Measurements from ENCODE around the gene DCAF12.
"Not testable (repeated sequence)": the region's sequence is repeated elsewhere in the genome, so short reads cannot be mapped to it uniquely, and the experiment has no call there.

The DCAF12 gene

DNA sequence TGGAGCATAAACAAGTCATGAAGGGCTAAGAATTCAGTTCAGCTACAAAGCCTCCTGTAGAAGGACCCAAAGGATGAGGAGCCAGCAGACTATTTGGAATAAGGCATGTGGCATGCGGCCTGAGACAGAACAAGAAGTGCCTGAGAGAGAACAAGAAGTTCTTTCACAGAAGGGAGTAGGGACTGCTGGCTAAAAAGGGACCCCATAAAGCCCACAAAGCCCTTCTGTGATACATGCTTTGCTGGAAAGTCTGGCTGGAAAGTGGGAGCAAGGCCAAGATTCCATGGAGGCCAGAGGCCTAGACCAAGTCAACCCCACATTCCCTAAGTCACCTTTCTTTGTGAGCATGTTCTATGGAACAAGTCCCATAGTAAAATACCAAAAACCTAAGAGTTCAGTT, 41.9 kb downstream of the DCAF12 start:
- intact Hi-C loops (cut with DNase I), result no loop called here
- DNase-seq, result peak; percentile 27 to 86 (median 68)

DNA sequence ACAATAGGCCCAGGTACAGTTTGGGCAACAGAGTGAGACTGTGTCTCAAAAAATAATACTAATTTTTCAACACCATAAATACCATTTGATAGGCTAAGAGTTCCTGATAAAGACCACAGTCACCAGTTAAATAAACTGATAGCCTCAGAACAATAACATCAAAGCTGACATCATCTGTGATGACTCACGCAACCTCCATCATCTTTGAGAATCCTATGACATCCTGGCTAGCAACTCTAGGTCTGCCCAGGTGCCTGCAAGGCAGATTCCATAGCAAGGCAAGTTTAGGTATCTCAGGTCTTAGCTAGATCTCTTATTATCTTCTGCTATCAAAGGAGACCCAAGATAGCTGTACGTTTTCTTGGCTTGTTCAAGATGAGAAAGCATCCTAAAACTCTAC, 47.3 kb downstream of the DCAF12 start:
- no peak for DNase-seq
- intact Hi-C loops (cut with DNase I), result loop anchor here (10.0 kb wide), 1 partner anchor 154 kb away; no protein-coding TSS in a partner anchor

DNA sequence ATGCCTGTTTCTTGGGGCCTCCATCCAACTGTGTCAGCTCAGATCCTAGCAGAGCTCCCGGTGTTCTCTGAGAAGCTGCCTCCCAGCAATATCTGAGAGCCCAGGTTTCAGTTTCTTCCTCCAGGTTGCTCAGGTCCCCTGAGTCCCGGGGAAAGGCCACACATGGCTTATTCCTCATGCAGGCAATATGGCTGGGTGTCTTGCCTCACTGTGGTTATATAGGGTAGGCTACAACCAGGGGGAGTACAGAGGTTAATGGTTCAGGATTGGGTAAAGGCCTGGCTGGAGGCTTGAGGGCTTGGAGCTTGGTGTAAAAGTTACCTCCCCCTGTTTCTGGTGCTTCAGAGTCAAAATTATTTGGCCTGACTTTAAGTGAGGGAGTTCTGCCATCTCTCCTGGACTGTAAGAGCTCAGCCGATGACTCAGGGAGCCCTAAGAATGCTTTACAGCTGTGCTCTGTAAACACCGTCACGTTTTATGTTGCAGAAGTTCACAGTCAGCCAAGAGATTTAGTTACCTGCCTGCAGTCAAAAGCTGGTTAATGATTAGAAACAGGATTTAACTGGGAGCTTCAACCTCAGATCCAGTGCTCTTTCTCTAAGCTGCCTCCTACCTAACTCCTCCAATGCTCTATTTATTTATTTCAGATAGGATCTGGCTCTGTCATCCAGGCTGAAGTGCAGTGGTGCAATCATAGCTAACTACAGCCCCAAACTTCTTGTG, 53.5 kb downstream of the DCAF12 start:
- intact Hi-C loops (cut with DNase I), result loop anchor here (10.0 kb wide), 1 partner anchor 148 kb away; no protein-coding TSS in a partner anchor
- DNase-seq, result no peak

DNA sequence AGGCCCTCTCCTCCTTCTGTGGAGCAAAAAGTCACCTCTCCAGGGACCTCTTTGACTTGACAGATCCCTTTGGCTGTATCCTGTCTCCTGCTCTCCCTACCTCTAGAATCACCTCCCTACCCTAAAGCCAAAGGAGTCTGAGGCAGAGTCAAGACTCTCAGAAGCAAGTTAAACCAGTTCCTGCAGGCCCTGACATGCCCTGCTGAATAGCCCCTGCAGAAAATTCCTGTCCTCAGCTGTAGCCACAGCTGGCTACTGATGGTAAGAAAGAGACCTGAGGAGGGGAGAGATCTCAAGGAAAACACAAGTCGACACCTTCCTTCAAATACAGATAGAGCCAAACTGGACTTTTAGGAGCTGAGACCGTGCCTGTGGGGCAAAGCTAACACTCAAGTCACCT, 54.1 kb downstream of the DCAF12 start:
- DNase-seq, result no peak
- intact Hi-C loops (cut with DNase I), result loop anchor here (10.0 kb wide), 1 partner anchor 148 kb away; no protein-coding TSS in a partner anchor

DNA sequence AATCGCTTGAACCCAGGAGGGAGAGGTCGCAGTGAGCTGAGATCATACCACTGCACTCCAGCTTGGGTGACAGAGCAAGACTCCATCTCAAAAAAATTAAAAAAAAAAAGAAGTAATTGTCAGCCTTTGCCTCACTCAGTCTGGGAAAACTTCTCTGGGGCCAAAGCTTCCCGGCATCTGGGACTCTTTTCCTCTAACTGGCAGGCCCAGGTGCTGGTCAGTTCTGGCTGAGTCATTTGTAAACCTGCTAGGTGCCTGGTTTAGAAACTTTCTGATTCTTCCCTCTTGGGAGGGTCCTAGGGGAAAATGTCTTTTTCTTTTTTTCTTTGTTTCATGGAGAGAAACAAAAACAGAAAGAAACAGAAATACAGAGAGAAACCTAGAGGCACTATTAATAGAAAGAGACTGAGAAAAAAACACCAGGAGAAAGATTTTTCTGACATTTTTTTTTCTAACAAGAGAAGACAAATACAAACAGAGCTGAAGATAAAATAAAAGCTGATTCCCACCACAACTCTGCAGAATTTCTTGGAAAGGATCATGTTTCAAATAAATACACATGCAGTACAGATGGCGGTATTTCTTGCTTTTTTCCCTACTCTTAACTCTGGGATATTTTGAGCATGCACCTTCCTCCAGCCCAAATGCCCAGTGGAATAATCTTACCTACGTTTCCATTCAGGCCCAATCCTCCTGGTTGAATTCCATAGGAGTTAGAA, 55.7 kb downstream of the DCAF12 start:
- DNase-seq, result no peak
- intact Hi-C loops (cut with DNase I), result loop anchor here (10.0 kb wide), 1 partner anchor 146 kb away; no protein-coding TSS in a partner anchor

DNA sequence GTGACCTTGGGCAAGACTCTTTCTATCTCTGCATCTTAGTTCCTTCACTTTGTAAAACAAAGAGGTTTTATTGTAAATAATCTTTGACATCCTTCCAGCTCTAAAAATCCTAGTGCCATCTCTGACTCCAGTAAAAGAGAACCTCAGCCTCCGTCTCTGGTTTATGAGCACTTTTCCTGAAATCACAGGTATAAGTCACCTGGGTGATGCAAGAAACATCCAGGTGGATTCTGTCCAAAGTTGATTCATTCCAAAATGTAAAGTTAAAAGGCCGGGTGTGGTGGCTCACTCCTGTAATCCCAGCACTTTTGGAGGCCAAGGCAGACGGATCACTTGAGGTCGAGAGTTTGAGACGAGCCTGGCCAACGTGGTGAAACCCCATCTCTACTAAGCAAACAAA, 56.7 kb downstream of the DCAF12 start:
- DNase-seq, result no peak
- intact Hi-C loops (cut with DNase I), result loop anchor here (10.0 kb wide), 1 partner anchor 145 kb away; no protein-coding TSS in a partner anchor

DNA sequence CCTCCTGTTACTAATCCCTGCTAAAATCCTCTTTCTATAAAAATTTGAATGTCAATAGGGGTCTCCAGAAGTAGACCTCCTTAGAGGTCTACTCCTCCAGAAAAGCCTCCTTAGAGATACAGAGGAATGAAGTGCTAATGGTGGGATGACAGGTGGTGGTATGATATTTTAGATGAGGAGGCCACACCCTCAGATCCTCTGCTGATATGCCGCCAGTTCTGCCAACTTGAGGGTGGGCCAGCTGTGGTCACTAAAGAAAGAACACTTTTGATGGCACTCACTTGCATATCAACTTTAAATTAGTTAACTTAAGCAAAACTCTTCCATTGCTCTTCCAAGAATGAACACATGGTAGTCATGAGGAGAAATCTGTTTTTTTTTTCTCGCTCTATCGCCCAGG, 61.0 kb downstream of the DCAF12 start:
- intact Hi-C loops (cut with DNase I), result no loop called here
- DNase-seq, result no peak

DNA sequence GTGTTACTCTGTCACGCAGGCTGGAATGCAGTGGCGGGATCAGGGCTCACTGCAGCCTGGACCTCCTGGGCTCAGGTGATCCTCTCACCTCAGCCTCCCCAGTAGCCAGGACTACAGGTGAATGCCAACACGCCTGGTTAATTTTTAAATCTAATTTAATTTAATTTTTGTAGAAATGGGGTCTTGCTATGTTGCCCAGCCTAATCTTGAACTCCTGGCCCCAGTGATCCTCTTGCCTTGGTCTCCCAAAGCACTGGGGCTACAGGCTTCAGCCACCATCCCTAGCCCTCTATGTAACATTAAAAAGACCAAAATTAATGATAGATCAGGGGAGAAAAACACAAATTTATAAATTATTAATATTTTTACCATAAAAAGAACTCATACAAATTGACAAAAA, 66.5 kb downstream of the DCAF12 start:
- intact Hi-C loops (cut with DNase I), result no loop called here
- no peak for DNase-seq

DNA sequence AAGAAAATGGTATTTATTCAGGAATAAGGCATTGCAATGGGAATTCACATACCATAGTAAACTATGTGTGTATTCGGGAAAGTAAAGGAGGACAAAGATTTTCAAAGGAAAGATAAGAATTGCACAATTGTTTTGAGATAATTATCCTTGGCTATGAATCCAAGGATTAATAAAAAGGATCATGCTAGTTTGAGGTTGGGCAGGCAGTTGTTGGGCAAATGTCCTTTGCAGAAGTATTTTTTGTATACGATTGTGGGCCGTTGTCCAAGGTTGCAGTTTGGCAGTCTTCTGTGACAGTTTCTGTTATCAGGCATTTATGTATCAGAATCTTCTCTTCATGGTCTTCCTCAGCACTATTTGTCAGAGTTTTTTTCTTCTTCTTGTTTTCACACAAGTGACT, 67.2 kb downstream of the DCAF12 start:
- no peak for DNase-seq
- intact Hi-C loops (cut with DNase I), result no loop called here

DNA sequence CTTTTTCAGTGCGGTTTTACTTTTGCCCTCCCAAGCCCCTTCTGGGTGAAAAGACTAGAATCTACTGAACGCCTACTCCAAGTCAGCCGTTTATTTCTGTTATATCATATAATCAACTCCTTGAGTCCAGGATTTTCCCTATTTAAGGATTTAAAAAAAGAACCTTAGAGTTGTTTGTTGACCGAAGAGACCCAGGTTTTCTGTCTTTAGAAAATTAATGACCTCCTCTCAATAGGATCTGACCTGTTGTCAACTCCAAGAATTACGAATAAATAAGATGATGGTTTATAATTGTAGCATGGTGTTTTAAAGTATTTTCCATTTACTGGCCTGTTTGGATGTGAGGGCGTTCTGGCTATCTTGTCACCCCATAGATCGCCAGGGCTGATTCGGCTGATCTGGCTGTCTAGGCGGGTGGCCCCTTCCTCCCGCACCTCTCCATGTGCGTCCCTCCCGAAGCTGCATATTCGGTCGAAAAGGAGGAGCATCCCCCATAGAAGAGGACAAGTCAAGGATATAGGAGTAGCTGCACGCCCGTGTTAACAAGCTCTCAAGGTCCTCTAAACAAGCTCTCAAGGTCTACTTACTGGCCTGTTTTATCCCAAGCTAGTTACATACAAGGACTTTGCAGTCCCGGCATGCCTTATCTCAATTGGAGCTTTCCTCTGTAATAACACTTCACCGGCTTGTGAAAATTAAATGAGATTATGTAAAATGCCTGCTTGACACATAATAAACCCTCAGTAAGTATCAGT, 76.7 kb downstream of the DCAF12 start:
- intact Hi-C loops (cut with DNase I), result loop anchor here (5.0 to 10.0 kb wide), 3 partner anchors 77 to 235 kb away; partner anchors contain the start of genes DCAF12, UBAP1 and UBE2R2
- peak in 6 of 42 donors; percentile 2 to 20 (median 14) for DNase-seq

DNA sequence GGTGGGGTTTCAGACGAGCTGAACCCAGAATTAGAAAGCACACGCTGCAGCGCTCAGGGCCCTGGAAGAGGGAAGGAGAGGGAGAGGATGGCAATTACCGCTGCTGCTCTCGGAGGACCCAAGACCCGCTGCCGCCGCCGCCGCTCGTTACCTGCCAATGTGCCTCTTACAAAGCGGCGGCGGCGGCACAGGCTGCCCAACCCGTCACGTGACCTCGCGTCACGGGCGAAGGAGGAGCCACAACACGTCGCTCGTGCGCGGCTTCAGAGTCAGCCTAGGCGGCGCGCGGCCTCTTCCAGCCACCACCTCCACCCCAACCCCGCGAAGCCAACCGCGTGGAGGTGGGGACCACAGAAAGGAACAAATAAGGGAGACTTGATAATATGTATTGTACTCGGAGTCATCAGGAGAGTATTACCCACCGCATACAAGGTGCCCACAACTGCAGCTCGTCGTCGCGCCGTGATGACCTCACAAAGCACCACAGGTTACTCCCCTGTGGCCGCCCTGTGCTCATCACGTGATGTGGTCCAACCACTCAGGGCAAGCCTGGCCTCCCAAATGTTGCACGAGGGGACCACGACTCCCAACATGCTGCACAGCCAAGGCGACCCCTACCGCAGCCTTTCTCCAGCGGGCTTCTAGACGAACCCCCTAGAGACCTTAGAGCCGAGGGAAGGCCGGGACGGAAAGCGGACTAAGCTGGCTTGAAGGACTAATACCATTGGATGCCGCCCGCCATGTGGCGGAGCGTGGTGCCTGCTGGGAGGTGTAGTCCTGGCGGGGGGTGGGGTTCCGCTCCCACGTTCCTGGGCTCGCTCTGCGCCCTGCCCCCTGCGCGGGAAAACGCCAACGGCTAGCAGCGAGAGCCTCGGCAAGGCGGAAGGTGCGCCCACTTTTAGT, 77.5 kb downstream of the DCAF12 start, which contains the start of gene UBAP2:
Gene UBAP2 (minus strand): TSS at position 161 of the 903 bp plus-strand sequence. CDS start 31,739 bp downstream, outside the sequence.
- DNase-seq, result peak; percentile 98 to 100 (median 99)
- intact Hi-C loops (cut with DNase I), result loop anchor here (5.0 to 10.0 kb wide), 3 partner anchors 78 to 234 kb away; partner anchors contain the start of genes DCAF12, UBAP1 and UBE2R2

DNA sequence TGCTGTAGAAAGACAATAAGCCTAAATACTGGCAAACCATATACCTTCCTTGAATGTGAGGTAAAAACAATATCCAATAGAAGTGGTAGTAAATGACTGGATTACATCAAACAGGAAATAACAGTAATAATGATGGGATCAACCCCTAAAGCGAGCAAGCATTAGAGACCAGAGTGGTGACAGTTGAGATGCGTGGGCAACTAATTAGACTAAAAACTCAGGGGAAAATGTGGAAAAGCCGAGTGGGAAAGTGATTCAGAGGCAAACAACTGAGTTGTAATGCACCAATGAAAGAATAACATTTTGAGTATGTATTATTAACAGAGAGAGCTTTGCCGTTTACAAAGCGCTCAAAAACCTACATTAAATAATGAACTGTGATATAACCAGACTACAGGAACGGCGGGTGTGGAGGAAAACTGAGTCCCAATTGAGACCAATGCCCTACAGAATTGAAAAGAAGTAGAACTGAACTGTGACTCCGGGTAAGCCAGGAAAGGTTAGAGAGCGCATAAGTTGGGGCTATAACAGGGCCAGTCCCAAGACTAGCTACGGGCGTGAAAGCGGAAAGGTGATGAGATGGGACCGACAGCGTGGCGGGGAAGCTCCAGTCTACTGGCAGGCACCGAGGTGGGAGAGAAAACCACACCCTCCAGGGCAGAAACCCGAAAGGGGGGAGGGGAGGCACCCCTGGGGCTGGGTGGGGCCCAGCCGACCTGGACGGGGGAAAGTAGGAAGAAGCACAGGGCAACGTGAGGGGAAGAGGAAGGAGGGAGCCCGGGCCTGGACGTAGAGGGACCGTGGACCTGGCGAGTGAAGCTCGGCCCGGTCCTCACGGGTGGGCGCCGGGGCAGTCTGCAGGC, 78.4 kb downstream of the DCAF12 start:
- DNase-seq, result peak in 39 of 42 donors; percentile 7 to 66 (median 36)
- intact Hi-C loops (cut with DNase I), result loop anchor here (5.0 to 10.0 kb wide), 3 partner anchors 79 to 233 kb away; partner anchors contain the start of genes DCAF12, UBAP1 and UBE2R2

DNA sequence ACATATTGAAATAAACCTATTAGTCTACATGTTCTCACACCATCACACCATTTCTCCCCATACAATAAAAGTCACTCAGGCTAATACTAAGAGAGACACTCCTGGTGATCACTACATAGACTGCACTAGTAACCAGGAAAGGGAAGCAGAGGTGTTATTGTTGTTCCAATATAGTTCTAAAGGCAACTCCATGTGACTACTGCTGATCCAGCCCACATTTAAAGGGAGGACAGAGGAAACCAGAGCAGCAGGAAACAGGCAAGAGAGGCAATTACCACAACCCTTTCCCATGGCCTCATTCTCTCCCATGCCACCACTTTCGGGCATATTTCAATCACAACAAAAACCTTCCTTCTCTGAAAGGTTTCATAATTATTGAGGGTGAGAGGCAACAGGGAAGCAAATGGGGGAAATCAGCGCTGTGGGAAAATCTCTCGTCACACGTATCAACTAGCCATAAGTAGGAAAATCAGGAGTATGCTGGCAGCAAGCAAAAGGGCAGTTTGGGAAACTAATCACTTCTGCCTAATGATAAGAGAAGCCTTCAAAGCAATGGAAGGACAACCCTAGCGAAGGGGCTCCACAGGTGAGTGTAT, 79.6 kb downstream of the DCAF12 start:
- intact Hi-C loops (cut with DNase I), result loop anchor here (5.0 to 10.0 kb wide), 3 partner anchors 80 to 232 kb away; partner anchors contain the start of genes DCAF12, UBAP1 and UBE2R2
- DNase-seq, result no peak

DNA sequence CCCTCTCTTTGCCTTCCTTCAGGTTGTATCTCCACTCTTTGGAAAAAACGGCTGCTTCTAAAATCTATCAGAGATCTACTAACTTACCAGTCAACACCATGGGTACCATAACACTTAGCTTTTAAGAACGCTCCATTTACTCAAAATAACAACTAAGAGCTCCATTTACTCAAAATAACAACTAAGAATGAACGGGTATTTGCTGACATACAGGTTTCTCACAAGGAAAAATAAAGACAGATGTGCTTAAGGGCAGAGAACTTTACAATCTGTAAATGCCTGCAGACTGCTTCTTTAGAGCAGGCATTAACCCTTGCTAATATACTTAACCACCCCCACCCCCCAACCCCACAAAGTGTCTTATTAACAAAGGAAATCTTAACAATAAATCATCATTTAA, 80.6 kb downstream of the DCAF12 start:
- intact Hi-C loops (cut with DNase I), result loop anchor here (5.0 to 10.0 kb wide), 3 partner anchors 81 to 231 kb away; partner anchors contain the start of genes DCAF12, UBAP1 and UBE2R2
- DNase-seq, result no peak

DNA sequence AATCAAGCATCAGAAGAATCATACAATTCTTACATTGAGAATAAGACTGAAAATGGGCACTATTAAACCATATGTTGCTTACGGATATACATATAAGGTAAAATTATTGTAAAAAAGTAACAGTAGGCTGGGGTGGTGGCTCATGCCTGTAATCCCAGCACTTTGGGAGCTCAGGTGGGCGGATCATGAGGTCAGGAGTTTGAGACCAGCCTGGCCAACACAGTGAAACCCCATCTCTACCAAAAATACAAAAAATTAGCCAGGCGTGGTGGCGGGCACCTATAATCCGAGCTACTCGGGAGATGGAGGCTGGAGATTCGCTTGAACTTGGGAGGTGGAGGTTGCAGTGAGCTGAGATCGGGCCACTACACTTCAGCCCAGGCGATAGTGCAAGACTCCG, 84.4 kb downstream of the DCAF12 start:
- intact Hi-C loops (cut with DNase I), result loop anchor here (10.0 kb wide), 2 partner anchors 133 to 227 kb away; partner anchors contain the start of genes UBAP1 and UBE2R2

DNA sequence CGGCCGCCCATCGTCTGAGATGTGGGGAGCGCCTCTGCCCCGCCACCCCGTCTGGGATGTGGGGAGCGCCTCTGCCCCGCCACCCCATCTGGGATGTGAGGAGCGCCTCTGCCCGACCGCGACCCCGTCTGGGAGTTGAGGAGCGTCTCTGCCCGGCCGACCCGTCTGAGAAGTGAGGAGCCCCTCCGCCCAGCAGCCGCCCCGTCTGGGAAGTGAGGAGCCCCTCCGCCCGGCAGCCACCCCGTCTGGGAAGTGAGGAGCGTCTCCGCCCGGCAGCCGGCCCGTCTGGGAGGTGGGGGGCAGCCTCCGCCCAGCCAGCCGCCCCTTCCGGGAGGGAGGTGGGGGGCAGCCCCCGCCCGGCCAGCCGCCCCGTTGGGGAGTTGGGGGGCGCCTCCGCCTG, 87.6 kb downstream of the DCAF12 start:
- DNase-seq; intact Hi-C loops (cut with DNase I): not testable (repeated sequence)

More for the DNA sequence above, 84.4 kb downstream of the DCAF12 start:
- DNase-seq, result not testable (repeated sequence)
